Stimulated activated memory B cell treated with anti-CD40 and anti-IgM and Interleukin-4, amounts not matched to agents 10 μg/mL and 1 μg/mL and 100 μg/mL, for 72 hours (primary cell): ENCODE results near the gene PBX1.

Experiments
- ATAC-seq: fragments of 150-1000 bp; cut with Tn5 transposase; 2 replicates; pipeline ENCODE4 v1.10.0; 2021
- H3K27ac Mint-ChIP-seq: one replicate; pipeline ENCODE4 v1.8.0; 2022; ENCODE audit warnings: mild to moderate bottlenecking, mixed read lengths
- H3K27me3 Mint-ChIP-seq: one replicate; pipeline ENCODE4 v1.8.0; 2022; ENCODE audit warnings: mixed read lengths
- H3K36me3 Mint-ChIP-seq: one replicate; pipeline ENCODE4 v1.8.0; 2022; ENCODE audit warnings: mixed read lengths
- H3K4me1 Mint-ChIP-seq: one replicate; pipeline ENCODE4 v1.8.0; 2022; ENCODE audit warnings: mixed read lengths
- H3K4me3 Mint-ChIP-seq: one replicate; pipeline ENCODE4 v1.8.0; 2022; ENCODE audit warnings: mild to moderate bottlenecking, moderate library complexity, mixed read lengths
- H3K9me3 Mint-ChIP-seq: one replicate; pipeline ENCODE4 v1.8.0; 2022; ENCODE audit warnings: mixed read lengths

Gene PBX1

GRCh38 chr1:164577291-164577690 lies 18.3 kb downstream of the PBX1 start:
- Mint-ChIP-seq H3K4me1 (no peaks in the 10 kb centered on the region), H3K27ac (no peak overlapping the region), H3K27me3 (no peaks in the 10 kb centered on the region), H3K9me3 (peaks cover 7% of the 10 kb centered on the region), H3K36me3 (no peaks in the 10 kb centered on the region), H3K4me3 (no peak overlapping the region)
- no peak for ATAC-seq

GRCh38 chr1:164578479-164579200 lies 19.7 kb downstream of the PBX1 start:
- no peak for ATAC-seq
- Mint-ChIP-seq H3K27ac (no peak overlapping the region), H3K4me1 (no peaks in the 10 kb centered on the region), H3K36me3 (no peaks in the 10 kb centered on the region), H3K27me3 (no peaks in the 10 kb centered on the region), H3K9me3 (peaks cover 3% of the 10 kb centered on the region), H3K4me3 (no peak overlapping the region)

- Mint-ChIP-seq H3K4me1 (no peaks in the 10 kb centered on the region), H3K4me3 (no peak overlapping the region), H3K27me3 (no peaks in the 10 kb centered on the region), H3K27ac (no peak overlapping the region), H3K36me3 (no peaks in the 10 kb centered on the region), H3K9me3 (peaks cover 2% of the 10 kb centered on the region)
- ATAC-seq = no peak
Measured at GRCh38 chr1:164579381-164579780, 20.4 kb downstream of the PBX1 start.

- no peaks in the 10 kb centered on the region for H3K9me3 Mint-ChIP-seq
- no peak overlapping the region for H3K27ac Mint-ChIP-seq
- no peak overlapping the region for H3K4me3 Mint-ChIP-seq
- ATAC-seq = no peak
- H3K27me3 Mint-ChIP-seq = no peaks in the 10 kb centered on the region
- no peaks in the 10 kb centered on the region for H3K4me1 Mint-ChIP-seq
- no peaks in the 10 kb centered on the region for H3K36me3 Mint-ChIP-seq
Measured at GRCh38 chr1:164581762-164582161, 22.8 kb downstream of the PBX1 start.

- H3K27ac Mint-ChIP-seq = no peak overlapping the region
- H3K9me3 Mint-ChIP-seq = no peaks in the 10 kb centered on the region
- H3K4me3 Mint-ChIP-seq = no peak overlapping the region
- no peaks in the 10 kb centered on the region for H3K36me3 Mint-ChIP-seq
- no peaks in the 10 kb centered on the region for H3K27me3 Mint-ChIP-seq
- no peaks in the 10 kb centered on the region for H3K4me1 Mint-ChIP-seq
- ATAC-seq = no peak
Measured at GRCh38 chr1:164583196-164583595, 24.2 kb downstream of the PBX1 start.

GRCh38 chr1:164583835-164584539 lies 25.0 kb downstream of the PBX1 start:
- no peaks in the 10 kb centered on the region for H3K9me3 Mint-ChIP-seq
- H3K4me3 Mint-ChIP-seq = no peak overlapping the region
- no peaks in the 10 kb centered on the region for H3K36me3 Mint-ChIP-seq
- H3K27ac Mint-ChIP-seq = no peak overlapping the region
- H3K4me1 Mint-ChIP-seq = no peaks in the 10 kb centered on the region
- ATAC-seq = peak; percentile 35
- H3K27me3 Mint-ChIP-seq = no peaks in the 10 kb centered on the region

- no peak overlapping the region for H3K27ac Mint-ChIP-seq
- H3K27me3 Mint-ChIP-seq = no peaks in the 10 kb centered on the region
- H3K4me3 Mint-ChIP-seq = no peak overlapping the region
- no peaks in the 10 kb centered on the region for H3K4me1 Mint-ChIP-seq
- no peak for ATAC-seq
- H3K9me3 Mint-ChIP-seq = no peaks in the 10 kb centered on the region
- no peaks in the 10 kb centered on the region for H3K36me3 Mint-ChIP-seq
Measured at GRCh38 chr1:164586591-164586990, 27.6 kb downstream of the PBX1 start.

GRCh38 chr1:164587617-164588501 lies 28.9 kb downstream of the PBX1 start:
- Mint-ChIP-seq H3K4me1 (no peaks in the 10 kb centered on the region), H3K9me3 (no peaks in the 10 kb centered on the region), H3K27me3 (no peaks in the 10 kb centered on the region), H3K27ac (no peak overlapping the region), H3K4me3 (no peak overlapping the region), H3K36me3 (no peaks in the 10 kb centered on the region)
- no peak for ATAC-seq

- ATAC-seq = no peak
- no peaks in the 10 kb centered on the region for H3K9me3 Mint-ChIP-seq
- no peaks in the 10 kb centered on the region for H3K36me3 Mint-ChIP-seq
- no peak overlapping the region for H3K27ac Mint-ChIP-seq
- no peak overlapping the region for H3K4me3 Mint-ChIP-seq
- H3K4me1 Mint-ChIP-seq = no peaks in the 10 kb centered on the region
- H3K27me3 Mint-ChIP-seq = no peaks in the 10 kb centered on the region
Measured at GRCh38 chr1:164588516-164589341, 29.7 kb downstream of the PBX1 start.

GRCh38 chr1:164589408-164589807 lies 30.4 kb downstream of the PBX1 start:
- Mint-ChIP-seq H3K36me3 (no peaks in the 10 kb centered on the region), H3K27ac (no peak overlapping the region), H3K4me3 (no peak overlapping the region), H3K9me3 (no peaks in the 10 kb centered on the region), H3K4me1 (no peaks in the 10 kb centered on the region), H3K27me3 (no peaks in the 10 kb centered on the region)
- ATAC-seq = no peak

- Mint-ChIP-seq H3K27ac (no peak overlapping the region), H3K4me1 (no peaks in the 10 kb centered on the region), H3K36me3 (no peaks in the 10 kb centered on the region), H3K4me3 (no peak overlapping the region), H3K9me3 (no peaks in the 10 kb centered on the region), H3K27me3 (no peaks in the 10 kb centered on the region)
- no peak for ATAC-seq
Measured at GRCh38 chr1:164589961-164590507, 31.1 kb downstream of the PBX1 start.

GRCh38 chr1:164590592-164590991 lies 31.6 kb downstream of the PBX1 start:
- Mint-ChIP-seq H3K4me3 (no peak overlapping the region), H3K36me3 (no peaks in the 10 kb centered on the region), H3K27me3 (no peaks in the 10 kb centered on the region), H3K4me1 (no peaks in the 10 kb centered on the region), H3K9me3 (no peaks in the 10 kb centered on the region), H3K27ac (no peak overlapping the region)
- ATAC-seq = no peak

- Mint-ChIP-seq H3K9me3 (no peaks in the 10 kb centered on the region), H3K27me3 (no peaks in the 10 kb centered on the region), H3K36me3 (no peaks in the 10 kb centered on the region), H3K27ac (no peak overlapping the region), H3K4me3 (no peak overlapping the region), H3K4me1 (no peaks in the 10 kb centered on the region)
- no peak for ATAC-seq
Measured at GRCh38 chr1:164591858-164592257, 32.9 kb downstream of the PBX1 start.

- Mint-ChIP-seq H3K4me1 (no peaks in the 10 kb centered on the region), H3K9me3 (no peaks in the 10 kb centered on the region), H3K27me3 (no peaks in the 10 kb centered on the region), H3K27ac (no peak overlapping the region), H3K36me3 (no peaks in the 10 kb centered on the region), H3K4me3 (no peak overlapping the region)
- peak; percentile 29 for ATAC-seq
Measured at GRCh38 chr1:164592634-164593033, 33.6 kb downstream of the PBX1 start.
